GM19438 (cell line): ENCODE data around the gene DNAL1.
"Not testable (repeated sequence)": the region's sequence is repeated elsewhere in the genome, so short reads cannot be mapped to it uniquely, and the experiment has no call there.

Experiments used
- ATAC-seq: cut with Tn5 transposase; IDR thresholded peaks from one replicate; pipeline ENCODE4 v1.9.1; 2021; ENCODE audit warnings: low read depth; ENCODE audit not compliant: unreplicated experiment

DNAL1 gene, protein sequence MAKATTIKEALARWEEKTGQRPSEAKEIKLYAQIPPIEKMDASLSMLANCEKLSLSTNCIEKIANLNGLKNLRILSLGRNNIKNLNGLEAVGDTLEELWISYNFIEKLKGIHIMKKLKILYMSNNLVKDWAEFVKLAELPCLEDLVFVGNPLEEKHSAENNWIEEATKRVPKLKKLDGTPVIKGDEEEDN

DNA sequence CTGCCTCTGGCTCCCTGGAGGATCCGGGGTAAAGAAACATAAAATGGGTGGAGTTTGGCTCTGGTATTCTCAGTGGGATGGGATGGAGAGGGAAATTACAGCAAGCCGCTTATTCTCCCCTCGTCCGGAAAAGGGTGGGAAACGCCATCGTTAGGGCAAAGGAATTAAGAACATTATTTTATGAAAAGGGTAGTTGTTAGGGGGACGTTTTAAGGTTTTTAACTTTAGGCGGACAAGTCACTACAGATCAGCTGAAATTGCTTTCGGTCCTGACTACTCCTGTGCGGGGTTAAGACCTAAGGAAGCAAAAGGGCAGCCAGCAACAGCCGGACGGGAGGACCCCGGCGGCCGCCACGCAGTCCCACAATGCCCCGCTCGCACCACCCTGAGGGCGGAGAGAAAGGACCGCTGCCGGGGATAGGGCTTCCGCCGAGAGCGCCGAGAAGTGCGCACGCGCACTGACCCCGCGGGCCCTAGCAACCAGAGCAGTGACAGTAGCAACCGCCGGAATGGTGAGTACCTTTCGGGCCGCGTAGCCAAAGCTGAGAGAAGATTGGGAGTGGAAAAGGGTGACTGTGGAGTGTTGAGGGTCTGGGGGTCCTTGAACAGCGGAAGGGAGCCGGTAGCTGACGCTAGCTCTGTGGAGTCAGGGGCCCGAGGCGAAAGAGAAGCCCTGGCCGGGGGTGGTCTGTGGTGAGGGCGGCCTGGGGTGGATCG is at the start of gene DNAL1:
Gene DNAL1, plus strand, starts transcription at position 456 of the 717 bp plus-strand sequence. Its CDS starts 54 bp downstream, at position 510.
- ATAC-seq: peak; percentile 94

DNA sequence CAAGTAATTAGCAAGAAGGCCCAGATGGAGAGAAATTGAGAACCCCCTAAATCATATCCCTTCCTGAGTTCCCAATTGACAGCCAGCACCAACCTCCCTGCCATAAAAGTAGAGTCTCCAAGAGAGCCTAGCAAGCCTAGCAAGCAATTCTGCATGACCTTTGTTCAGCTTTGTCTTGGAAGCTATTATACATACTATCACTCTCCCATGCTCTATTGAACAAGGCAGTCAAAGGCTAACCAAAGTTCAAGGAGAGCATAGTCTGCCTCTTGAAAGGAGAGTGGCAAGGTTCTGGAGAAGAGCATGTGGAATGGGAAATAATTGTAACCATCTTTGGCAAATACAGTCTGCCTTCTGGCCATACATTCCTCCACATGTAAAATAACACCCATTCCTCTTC is 45.3 kb upstream of the DNAL1 start:
- ATAC-seq: no peak

DNA sequence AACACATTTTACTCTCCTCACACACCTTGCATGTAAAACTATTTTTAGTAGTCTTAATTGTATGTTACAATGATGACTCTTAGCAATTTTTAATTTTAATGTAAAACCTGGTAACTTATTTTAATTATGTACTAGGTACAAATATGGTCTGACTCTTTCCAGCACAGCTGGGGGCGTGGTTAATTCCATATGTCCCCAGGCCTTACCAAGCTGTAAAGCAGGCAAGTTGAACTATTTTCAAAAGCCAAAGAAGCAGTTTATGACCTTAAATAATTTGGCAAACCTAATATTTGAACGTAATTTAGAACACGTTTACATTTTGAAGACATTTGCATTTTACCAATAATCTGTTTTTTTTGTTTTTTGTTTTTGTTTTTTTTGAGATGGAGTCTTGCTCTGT is 41.8 kb upstream of the DNAL1 start:
- no peak for ATAC-seq

DNA sequence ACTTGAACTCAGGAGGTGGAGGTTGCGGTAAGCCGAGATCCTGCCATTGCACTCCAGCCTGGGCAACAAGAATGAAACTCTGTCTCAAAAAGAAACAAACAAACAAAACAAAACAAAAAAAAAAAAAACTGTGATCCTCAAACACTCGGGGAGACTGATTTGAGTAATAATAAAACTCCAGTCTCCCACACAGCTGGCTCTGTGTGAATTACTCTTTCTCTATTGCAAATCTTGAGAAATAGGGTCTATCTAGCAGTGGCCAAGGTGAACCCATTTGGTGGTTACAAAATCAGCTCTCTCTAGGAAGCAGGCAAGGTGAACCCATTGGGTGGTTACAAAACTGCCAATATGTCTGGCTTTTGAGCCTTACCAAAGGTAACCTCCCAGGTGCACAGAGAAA is 38.5 kb upstream of the DNAL1 start:
- no peak for ATAC-seq

DNA sequence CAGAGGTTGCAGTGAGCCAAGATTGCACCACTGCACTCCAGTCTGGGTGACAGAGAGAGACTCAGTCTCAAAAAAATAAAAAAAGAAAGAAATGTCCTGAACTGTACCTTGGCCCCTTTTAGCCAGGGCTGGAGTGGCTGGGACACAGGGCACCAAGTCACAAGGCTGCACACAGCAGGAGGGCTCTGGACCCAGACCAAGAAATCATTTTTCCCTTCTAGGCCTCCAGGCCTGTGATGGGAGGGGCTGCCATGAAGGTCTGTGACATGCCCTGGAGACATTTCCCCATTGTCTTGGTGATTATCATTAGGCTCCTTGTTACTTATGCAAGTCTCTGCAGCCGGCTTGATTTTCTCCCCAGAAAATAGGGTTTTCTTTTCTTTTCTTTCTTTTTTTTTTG is 37.5 kb upstream of the DNAL1 start:
- no peak for ATAC-seq

DNA sequence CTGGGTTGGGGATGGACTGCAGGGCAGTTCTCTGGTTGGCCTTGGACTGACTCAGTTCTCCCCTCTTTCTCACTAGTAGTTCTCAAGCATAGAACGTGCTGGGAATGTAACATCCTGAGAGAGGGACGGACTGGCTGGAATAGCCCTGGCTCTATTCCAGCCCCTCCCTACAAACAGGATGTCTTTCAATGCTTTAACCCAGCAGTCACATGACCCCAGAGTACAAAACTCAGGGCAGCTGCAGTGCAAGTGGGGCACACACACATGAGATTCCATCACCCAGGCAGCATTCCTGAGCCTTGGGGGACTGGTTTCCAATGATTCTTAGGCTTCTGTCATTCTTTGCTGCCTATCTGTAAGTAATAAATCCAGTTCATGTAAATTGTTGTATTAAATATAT is 34.1 kb upstream of the DNAL1 start:
- ATAC-seq: no peak

DNA sequence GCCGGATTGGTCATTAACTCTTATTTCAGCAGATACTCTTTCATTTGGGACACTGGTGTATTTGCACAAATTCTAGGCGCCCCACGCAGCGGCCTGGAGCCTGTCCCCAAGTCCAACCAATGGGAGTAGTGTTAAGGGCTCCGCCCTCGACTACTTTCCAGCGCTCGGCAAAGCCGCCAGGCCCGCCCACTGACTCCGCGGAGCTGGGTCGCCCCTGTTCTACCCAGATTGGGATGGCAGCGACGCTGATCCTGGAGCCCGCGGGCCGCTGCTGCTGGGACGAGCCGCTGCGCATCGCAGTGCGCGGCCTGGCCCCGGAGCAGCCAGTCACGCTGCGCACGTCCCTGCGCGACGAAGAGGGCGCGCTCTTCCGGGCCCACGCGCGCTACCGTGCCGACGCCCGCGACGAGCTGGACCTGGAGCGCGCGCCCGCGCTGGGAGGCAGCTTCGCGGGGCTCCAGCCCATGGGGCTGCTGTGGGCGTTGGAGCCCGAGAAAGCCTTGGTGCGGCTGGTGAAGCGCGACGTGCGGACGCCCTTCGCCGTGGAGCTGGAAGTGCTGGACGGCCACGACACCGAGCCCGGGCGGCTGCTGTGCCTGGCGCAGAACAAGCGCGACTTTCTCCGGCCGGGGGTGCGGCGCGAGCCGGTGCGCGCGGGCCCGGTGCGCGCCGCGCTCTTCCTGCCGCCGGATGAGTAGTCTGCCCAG is 32.3 kb upstream of the DNAL1 start, which contains the start of gene ACOT6:
Gene ACOT6, plus strand, starts transcription at position 179 of the 707 bp plus-strand sequence. Its CDS starts 55 bp downstream, at position 234.
- ATAC-seq: peak; percentile 61

DNA sequence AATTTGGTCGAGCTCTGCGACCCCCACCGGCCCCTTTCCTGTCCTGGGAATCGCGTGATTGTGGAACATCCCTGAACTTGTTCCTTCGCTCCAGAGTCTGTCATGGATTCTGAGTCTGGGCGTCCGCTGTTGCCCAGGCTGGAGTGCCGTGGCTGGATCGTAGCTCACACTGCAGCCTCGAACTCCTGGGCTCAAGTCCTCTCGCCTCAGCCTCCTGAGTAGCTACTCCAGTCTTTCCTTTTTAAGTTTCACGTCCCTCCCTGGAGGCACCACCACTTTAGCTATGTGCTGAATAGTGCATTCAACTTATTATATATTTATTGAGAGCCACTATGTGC is 31.8 kb upstream of the DNAL1 start:
- no peak for ATAC-seq

DNA sequence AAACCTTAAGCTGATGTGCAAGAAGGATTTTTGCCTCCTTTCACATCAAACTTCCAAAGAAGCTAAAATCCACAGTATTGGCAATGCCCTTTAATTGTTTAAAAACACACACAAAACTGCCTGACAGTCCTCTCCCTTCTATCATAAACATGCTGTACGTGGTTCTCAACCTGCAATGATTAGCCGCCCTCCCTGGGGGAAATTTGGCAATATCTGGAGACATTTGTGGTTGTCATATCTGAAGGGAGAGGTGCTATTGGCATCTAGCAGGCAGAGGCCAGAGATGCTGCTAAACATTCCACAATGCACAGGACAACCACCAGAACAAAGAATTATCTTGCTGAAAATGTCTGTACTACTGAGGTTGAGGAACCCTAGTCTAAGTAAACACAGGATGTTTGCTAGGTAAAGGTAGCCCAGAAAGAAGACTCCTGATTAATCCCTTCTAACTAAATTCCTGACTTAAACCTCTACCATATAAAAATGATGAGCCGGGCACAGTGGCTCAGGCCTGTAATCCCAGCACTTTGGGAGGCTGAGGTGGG is 31.3 kb upstream of the DNAL1 start:
- no peak for ATAC-seq

DNA sequence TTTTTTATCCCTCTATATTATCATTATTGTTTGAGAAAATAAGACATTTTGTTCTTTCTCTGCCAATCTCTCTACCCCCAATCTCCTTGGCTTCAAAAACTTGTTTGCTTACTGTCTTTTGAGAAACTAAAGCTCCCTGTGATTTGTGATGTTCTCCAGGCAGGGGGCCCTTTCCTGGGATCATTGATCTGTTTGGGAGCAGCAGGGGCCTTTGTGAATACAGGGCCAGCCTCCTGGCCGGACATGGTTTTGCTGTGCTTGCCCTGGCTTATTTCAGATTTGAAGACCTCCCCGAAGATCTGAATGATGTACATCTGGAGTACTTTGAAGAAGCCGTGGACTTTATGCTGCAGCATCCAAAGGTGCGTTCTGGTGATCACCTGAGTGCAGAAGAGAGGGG is 28.0 kb upstream of the DNAL1 start:
- no peak for ATAC-seq

DNA sequence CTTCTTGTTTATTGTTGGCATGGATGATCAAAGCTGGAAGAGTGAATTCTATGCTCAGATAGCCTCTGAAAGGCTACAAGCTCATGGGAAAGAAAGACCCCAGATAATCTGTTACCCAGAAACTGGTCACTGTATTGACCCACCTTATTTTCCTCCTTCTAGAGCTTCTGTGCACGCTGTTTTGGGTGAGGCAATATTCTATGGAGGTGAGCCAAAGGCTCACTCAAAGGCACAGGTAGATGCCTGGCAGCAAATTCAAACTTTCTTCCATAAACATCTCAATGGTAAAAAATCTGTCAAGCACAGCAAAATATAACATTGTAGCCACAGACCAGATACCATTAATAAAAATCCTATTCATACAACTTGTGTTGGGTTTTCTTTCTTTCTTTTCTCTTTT is 25.3 kb upstream of the DNAL1 start:
- ATAC-seq: no peak

DNA sequence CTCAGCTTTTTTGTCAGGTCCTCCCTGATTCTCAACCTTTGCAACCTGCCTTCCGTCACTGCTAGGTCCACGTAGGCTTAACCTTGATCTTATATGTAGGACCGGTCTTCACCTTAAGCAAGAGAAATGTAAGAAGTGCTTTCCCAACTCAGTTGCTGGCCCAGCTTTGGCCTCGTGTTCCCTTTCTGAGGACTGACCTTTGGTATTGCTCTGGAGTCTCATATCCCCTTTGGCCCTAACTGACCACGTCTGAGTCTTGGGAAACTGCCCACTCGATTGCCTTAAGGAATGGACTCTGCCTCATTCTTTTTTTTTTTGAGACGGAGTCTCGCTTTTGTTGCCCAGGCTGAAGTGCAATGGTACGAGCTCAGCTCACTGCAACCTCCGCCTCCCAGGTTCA is 24.5 kb upstream of the DNAL1 start:
- ATAC-seq: no peak

DNA sequence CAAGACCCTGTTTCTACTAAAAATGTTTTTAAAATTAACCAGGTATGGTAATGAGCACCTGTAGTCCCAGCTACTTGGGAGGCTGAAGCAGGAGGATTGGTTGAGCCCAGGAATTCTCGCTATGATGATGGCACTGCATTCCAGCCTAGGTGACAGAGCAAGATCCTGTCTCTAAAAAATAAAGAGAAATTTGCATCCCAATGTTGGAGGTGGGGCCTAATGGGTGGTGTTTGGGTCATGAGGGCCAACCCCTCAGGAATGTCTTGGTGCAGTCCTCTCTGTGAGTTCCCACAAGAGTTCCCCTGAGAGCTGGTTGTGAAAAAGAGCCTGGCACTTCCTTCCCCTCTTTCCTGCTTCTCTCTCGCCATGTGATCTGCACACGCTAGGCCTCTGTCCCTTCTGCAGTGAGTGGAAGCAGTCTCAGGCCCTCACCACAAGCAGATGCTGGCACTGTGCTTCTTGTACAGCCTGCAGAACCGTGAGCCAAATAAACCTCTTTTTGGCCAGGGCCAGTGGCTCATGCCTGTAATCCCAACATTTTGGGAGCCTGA is 21.2 kb upstream of the DNAL1 start:
- no peak for ATAC-seq

DNA sequence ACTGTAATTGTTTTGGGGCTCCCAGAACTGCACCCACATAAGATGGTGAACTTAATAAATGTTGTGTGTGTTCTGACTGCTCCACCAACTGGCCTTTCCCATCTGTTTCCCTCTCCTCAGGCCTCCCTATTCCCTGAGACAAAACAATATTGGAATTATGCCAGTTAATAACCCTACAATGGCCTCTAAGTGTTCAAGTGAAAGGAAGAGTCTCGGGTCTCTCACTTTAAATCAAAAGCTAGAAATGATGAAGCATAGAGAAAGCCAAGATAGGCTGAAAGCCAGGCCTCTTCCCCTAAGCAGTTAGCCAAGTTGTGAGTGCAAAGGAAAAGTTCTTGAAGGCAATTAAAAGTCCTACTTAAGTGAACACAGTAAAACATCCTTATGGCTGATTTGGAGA is 19.1 kb upstream of the DNAL1 start:
- no peak for ATAC-seq

DNA sequence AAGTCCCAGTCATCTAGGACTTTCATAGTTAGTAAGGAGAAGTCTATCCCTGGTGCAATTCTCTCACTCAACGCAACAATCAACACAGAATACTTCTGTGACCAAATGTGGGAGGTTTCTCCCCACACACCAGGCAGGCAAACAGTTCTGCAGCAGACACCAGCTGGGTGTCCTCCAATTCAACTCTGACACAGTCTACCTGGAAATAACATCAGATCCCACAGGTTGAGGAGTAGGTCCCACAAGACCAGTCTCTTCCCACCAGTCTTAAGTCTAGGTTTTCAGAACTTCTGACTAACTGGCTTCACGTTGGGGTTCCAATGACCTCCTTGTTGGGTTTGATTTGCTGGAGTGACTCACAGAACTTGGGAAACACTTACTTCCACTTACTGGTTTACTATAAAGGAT is 17.6 kb upstream of the DNAL1 start:
- no peak for ATAC-seq

DNA sequence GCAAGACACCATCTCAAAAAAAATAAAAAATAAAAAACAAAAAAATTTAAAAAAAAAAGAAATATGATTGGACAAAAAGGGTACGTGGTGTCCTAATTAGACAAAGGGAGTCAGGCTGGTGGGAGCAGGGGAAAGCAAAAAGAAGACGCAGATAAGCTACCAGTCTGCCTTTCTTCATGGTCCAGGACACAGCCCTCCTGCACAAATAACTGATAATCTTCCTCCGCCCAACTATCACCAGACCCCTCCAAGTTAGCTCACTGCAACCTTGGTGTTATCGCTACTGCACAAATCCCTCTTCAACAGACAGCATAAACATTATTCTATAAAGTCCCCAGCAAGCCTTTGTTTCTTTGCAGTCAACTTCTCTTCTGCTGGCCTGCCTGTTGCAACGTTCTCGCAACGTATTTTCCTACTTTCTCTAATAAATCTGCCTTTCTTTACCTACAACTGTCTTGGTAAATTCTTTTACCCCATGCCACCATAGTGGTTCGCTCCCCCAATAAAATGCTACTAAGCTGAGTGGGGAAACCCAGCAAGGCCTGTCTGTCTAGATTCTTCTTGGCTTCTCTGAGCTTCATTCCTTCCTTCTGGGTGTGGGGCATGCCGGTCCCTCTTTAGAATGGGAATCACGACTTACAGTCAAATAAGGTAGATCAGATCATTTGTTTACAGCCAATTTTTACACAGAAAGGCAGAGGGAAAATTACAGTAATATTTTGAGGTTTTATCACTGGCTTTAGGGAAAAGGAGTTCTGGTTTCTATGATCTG is 14.6 kb upstream of the DNAL1 start:
- no peak for ATAC-seq

DNA sequence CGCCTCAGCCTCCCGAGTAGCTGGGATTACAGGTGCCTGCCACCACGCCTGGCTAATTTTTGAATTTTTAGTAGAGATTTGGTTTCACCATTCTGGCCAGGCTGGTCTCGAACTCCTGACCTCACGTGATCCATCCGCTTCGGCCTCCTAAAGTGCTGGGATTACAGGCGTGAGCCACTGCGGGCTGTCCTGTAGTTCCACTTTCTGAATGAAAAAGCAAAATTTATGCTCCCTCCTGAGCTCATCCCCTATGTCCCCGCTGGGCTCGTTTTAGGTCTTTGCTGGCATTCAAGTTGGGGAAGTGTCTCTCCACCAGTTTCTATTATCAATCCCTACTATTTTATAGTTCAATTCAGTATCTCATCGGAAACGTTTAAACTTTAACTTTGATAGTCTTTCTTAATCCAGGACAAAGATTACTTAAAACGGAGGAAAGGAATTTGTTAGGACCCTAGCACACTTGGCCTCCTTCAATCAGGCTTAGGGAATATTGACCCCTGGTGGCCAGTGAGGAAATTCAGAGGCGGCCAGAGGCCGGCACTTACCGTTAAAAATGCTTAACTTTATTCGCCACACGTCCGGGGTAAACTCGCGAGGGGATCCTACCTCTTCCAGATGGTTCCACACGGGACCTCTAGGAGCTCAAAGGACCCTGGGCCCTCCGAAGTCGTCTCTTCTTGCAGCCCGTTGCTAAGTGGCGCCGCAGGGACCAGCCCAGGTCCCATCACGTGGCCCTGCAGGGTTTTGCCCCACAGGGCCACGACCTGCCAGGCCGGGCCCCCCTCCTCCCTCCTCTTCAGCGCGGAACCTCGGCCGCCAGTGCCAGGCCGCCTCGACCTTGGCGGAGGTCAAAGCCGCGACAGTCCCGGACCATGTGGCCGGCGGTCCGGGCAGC is 11.4 kb upstream of the DNAL1 start:
- ATAC-seq: no peak

DNA sequence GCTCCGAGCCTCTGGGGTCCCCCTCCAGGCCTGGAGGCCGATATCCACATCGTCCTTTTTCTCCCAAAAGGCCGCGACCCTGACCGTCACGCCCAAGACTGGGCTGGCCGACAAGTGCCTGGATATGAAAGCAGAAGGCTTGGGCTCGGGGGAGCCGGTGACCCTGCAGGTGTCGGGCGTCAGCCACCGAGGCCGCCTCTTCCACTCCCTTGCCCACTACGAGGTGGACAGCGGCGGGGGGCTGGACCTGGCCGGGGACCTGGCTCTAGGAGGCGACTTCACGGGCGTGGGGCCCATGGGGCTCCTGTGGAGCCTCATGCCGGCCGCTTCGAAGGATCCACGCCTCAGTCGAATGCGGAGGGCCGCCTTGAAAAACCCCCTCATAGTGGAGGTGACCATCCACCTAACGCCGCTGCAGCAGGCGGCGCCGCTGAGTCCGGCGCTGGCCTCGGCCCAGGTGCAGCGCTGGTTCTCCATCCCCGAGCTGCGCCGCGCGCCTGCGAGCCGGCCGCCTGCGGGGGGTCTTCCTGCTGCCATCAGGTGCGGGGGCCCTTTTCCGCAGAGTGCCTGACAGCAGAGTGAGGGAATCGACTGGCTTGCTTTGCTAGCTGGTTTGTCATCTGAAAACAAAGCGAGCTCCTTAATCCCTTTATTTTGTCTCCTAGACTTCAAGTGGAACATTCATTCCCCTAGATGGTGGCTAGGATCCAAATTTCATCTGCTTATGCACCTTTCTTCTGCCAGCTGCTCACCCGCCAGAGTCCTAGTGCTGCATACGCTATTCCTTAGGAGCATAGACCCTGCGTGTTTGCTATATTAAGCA is 10.6 kb upstream of the DNAL1 start:
- ATAC-seq: no peak

DNA sequence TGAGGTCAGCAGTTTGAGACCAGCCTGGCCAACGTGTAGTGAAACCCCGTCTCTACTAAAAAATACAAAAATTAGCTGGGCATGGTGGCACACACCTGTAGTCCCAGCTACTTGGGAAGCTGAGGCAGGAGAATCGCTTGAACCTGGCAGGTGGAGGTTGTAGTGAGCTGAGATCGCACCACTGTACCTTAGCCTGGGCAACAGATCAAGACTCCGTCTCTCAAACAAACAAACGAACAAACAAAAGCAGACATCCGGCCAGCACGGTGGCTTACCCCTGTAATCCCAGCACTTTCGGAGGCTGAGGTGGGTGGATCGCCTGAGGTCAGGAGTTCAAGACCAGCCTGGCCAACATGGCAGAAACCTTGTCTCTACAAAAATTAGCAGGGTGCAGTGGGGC is 8.4 kb upstream of the DNAL1 start:
- not testable (repeated sequence) for ATAC-seq
